ENCODE results near the gene CEP68.

Gene CEP68

DNA sequence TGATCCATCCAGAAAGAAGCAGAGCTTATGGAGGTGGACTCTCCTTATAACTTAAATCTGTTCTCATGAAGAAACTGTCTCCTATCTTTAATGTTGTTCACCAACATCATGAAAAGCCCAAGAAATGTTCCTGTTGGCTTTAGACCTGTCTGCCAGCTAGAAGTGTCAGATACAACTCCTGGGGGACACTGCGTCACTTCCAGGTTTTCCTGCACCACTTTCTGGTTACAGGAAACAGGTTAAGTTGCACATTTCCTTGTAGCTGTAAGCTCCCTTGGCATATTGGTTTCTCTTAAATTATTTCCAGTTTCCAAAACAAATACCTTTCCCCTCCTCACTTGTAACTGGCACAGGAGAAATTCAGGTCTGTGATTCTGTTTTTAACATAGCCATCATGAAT, 2.9 kb downstream of the CEP68 start:
- H3K79me2 ChIP-seq (ENCODE audit: insufficient read depth, low read length) = peaks cover 56% of the 10 kb centered on the region
- no peaks in the 10 kb centered on the region for H3F3A ChIP-seq (ENCODE audit: low read depth)
- peaks cover 10% of the 10 kb centered on the region for H4K20me1 ChIP-seq (ENCODE audit: insufficient read depth, low read length, poor library complexity, severe bottlenecking)
- no peak overlapping the region for H3K4me3 ChIP-seq (ENCODE audit: low read length, poor library complexity, severe bottlenecking)
- no peaks in the 10 kb centered on the region for H3K36me3 ChIP-seq (ENCODE audit: insufficient read depth, low read length)
- no peaks in the 10 kb centered on the region for H3K9me2 ChIP-seq (replicated peaks; ENCODE audit: low read depth, low read length)
- TF ChIP-seq EZH2phosphoT487 (IDR thresholded peaks at IDR 0.05; ENCODE audit: borderline replicate concordance) = no peak
- TF ChIP-seq, protein P1, sequence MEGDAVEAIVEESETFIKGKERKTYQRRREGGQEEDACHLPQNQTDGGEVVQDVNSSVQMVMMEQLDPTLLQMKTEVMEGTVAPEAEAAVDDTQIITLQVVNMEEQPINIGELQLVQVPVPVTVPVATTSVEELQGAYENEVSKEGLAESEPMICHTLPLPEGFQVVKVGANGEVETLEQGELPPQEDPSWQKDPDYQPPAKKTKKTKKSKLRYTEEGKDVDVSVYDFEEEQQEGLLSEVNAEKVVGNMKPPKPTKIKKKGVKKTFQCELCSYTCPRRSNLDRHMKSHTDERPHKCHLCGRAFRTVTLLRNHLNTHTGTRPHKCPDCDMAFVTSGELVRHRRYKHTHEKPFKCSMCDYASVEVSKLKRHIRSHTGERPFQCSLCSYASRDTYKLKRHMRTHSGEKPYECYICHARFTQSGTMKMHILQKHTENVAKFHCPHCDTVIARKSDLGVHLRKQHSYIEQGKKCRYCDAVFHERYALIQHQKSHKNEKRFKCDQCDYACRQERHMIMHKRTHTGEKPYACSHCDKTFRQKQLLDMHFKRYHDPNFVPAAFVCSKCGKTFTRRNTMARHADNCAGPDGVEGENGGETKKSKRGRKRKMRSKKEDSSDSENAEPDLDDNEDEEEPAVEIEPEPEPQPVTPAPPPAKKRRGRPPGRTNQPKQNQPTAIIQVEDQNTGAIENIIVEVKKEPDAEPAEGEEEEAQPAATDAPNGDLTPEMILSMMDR (conservative IDR thresholded peaks at IDR 0.05; ENCODE audit: low read length) = no peak
- no peaks in the 10 kb centered on the region for H3K9me3 ChIP-seq (ENCODE audit: insufficient read depth, low read depth, low read length)
- no peak overlapping the region for H3K9ac ChIP-seq (ENCODE audit: low read depth, low read length, poor library complexity, severe bottlenecking)
- peaks cover 48% of the 10 kb centered on the region for H3K4me1 ChIP-seq (ENCODE audit: insufficient read depth, low read length, poor library complexity, severe bottlenecking)
- H3K4me2 ChIP-seq (ENCODE audit: low read depth, low read length, poor library complexity, severe bottlenecking) = peak overlapping the region; percentile 49
- no peaks in the 10 kb centered on the region for H3K27me3 ChIP-seq (ENCODE audit: insufficient read depth, low read length, poor library complexity, severe bottlenecking)
- H2AFZ ChIP-seq (ENCODE audit: low read length) = no peak overlapping the region

DNA sequence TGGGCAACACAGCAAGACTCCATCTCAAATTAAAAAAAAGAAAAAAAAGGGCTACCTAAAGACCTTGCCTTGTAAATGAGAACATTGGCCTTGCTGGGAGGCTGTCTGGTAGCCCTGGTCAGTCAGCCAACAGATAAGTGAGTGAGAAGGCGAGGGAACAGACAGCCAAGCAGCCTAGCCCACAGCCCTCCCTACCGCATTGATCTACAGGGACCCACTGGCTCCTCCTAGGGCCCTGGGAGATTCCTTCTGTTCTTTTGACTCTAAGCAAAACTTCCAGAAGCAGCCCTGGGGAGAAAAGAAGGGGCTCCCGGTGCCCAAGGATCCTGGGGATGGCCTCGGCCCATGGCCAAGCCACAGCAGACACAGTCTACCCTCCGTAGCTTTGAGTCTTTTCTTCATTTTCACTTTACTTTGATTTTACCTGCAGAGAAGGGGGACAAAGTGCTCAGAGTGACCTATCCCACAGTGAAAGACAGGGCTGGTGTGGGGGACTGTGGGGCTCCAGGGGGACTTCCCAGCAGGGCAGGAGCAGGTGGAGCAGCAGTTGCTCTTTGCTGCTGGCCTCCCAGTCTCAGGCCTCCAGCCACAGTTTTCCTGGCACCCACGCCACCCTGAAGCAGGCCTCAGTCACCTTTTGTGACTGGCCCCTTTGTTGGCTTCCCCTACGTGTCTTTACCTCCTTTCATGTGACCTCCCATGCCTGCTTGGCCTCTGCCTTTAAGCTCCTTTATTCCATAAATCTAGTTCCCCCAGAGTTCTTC, 5.1 kb downstream of the CEP68 start:
- TF ChIP-seq, protein P1 (conservative IDR thresholded peaks at IDR 0.05; ENCODE audit: low read length) = no peak
- no peak for TF ChIP-seq EZH2phosphoT487 (IDR thresholded peaks at IDR 0.05; ENCODE audit: borderline replicate concordance)
- H3K4me3 ChIP-seq (ENCODE audit: low read length, poor library complexity, severe bottlenecking) = no peak overlapping the region
- no peak overlapping the region for H3K9ac ChIP-seq (ENCODE audit: low read depth, low read length, poor library complexity, severe bottlenecking)
- no peaks in the 10 kb centered on the region for H3K9me3 ChIP-seq (ENCODE audit: insufficient read depth, low read depth, low read length)
- H4K20me1 ChIP-seq (ENCODE audit: insufficient read depth, low read length, poor library complexity, severe bottlenecking) = peaks cover 10% of the 10 kb centered on the region
- H3K27me3 ChIP-seq (ENCODE audit: insufficient read depth, low read length, poor library complexity, severe bottlenecking) = no peaks in the 10 kb centered on the region
- no peaks in the 10 kb centered on the region for H3K9me2 ChIP-seq (replicated peaks; ENCODE audit: low read depth, low read length)
- no peaks in the 10 kb centered on the region for H3F3A ChIP-seq (ENCODE audit: low read depth)
- H3K4me1 ChIP-seq (ENCODE audit: insufficient read depth, low read length, poor library complexity, severe bottlenecking) = peaks cover 34% of the 10 kb centered on the region
- no peak overlapping the region for H3K4me2 ChIP-seq (ENCODE audit: low read depth, low read length, poor library complexity, severe bottlenecking)
- H3K79me2 ChIP-seq (ENCODE audit: insufficient read depth, low read length) = peaks cover 44% of the 10 kb centered on the region
- no peaks in the 10 kb centered on the region for H3K36me3 ChIP-seq (ENCODE audit: insufficient read depth, low read length)
- no peak overlapping the region for H2AFZ ChIP-seq (ENCODE audit: low read length)

DNA sequence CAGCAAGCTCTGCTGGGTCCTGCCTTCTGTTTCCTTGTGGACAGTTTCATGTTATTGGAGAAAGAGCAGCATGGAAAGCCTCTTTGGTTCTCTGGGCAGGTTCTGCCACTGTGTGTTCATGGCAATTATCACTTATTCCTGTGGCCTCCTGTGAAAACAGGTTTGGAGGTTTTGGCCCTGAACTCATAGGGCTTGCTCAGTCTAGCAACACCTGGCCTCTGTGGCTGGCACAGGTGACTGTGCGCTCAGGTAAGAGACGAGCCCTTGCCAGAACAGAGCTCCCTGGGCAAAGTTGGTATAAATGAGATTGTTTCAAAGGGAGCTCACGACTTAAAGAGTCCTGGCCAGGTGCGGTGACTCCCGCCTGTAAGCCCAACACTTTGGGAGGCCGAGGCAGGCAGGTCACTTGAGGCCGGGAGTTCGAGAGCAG, 5.7 kb downstream of the CEP68 start:
- H3K4me2 ChIP-seq (ENCODE audit: low read depth, low read length, poor library complexity, severe bottlenecking) = no peak overlapping the region
- H3K9ac ChIP-seq (ENCODE audit: low read depth, low read length, poor library complexity, severe bottlenecking) = no peak overlapping the region
- H3K4me3 ChIP-seq (ENCODE audit: low read length, poor library complexity, severe bottlenecking) = no peak overlapping the region
- H3K79me2 ChIP-seq (ENCODE audit: insufficient read depth, low read length) = peaks cover 39% of the 10 kb centered on the region
- H3F3A ChIP-seq (ENCODE audit: low read depth) = no peaks in the 10 kb centered on the region
- no peaks in the 10 kb centered on the region for H3K9me3 ChIP-seq (ENCODE audit: insufficient read depth, low read depth, low read length)
- no peaks in the 10 kb centered on the region for H3K36me3 ChIP-seq (ENCODE audit: insufficient read depth, low read length)
- H3K27me3 ChIP-seq (ENCODE audit: insufficient read depth, low read length, poor library complexity, severe bottlenecking) = no peaks in the 10 kb centered on the region
- peaks cover 9% of the 10 kb centered on the region for H4K20me1 ChIP-seq (ENCODE audit: insufficient read depth, low read length, poor library complexity, severe bottlenecking)
- TF ChIP-seq, protein P1 (conservative IDR thresholded peaks at IDR 0.05; ENCODE audit: low read length) = no peak
- TF ChIP-seq EZH2phosphoT487 (IDR thresholded peaks at IDR 0.05; ENCODE audit: borderline replicate concordance) = no peak
- no peak overlapping the region for H2AFZ ChIP-seq (ENCODE audit: low read length)
- H3K4me1 ChIP-seq (ENCODE audit: insufficient read depth, low read length, poor library complexity, severe bottlenecking) = peaks cover 32% of the 10 kb centered on the region
- H3K9me2 ChIP-seq (replicated peaks; ENCODE audit: low read depth, low read length) = no peaks in the 10 kb centered on the region
